Neutrophil (primary cell): ENCODE results near the gene GABRP.

Experiments used
- H3K27ac ChIP-seq: fragments of 200-600 bp; sonication (generic); 2 replicates; pipeline ENCODE4 v1.5.1; 2016; ENCODE audit warnings: mild to moderate bottlenecking, moderate library complexity
- H3K27me3 ChIP-seq: fragments of 200-600 bp; sonication (generic); 2 replicates; pipeline ENCODE4 v1.6.0; 2016; ENCODE audit warnings: mild to moderate bottlenecking
- H3K36me3 ChIP-seq: fragments of 200-600 bp; sonication (generic); 2 replicates; pipeline ENCODE4 v1.5.1; 2017
- H3K4me1 ChIP-seq, 2 experiments: fragments of 200-600 bp in 1 of 2; sonication (generic) in 1 of 2; 1 replicate in 1 of 2; 2 replicates in 1 of 2; pipeline versions ENCODE4 v1.5.1 to v1.6.1; 2013 to 2016; ENCODE audit warnings: low read depth in 1 of 2, low read length in 1 of 2, mild to moderate bottlenecking in 1 of 2, moderate library complexity in 1 of 2; ENCODE audit not compliant: control insufficient read depth in 1 of 2, insufficient read depth in 1 of 2
- H3K4me3 ChIP-seq, 2 experiments: fragments of 200-600 bp in 1 of 2; sonication (generic) in 1 of 2; 1 replicate in 1 of 2; 2 replicates in 1 of 2; pipeline ENCODE4 v1.5.1; 2013 to 2016; ENCODE audit warnings: low read depth in 1 of 2, low read length in 1 of 2, mild to moderate bottlenecking in 1 of 2, moderate library complexity in 1 of 2
- H3K9me3 ChIP-seq: fragments of 200-600 bp; sonication (generic); 2 replicates; pipeline ENCODE4 v1.5.1; 2016
- TF ChIP-seq, protein P1 (sequence below): fragments of 200-600 bp; sonication (generic); IDR thresholded peaks from 2 replicates; pipeline ENCODE4 v1.5.1; 2016; ENCODE audit warnings: antibody characterized with exemption

Gene GABRP, protein sequence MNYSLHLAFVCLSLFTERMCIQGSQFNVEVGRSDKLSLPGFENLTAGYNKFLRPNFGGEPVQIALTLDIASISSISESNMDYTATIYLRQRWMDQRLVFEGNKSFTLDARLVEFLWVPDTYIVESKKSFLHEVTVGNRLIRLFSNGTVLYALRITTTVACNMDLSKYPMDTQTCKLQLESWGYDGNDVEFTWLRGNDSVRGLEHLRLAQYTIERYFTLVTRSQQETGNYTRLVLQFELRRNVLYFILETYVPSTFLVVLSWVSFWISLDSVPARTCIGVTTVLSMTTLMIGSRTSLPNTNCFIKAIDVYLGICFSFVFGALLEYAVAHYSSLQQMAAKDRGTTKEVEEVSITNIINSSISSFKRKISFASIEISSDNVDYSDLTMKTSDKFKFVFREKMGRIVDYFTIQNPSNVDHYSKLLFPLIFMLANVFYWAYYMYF

DNA sequence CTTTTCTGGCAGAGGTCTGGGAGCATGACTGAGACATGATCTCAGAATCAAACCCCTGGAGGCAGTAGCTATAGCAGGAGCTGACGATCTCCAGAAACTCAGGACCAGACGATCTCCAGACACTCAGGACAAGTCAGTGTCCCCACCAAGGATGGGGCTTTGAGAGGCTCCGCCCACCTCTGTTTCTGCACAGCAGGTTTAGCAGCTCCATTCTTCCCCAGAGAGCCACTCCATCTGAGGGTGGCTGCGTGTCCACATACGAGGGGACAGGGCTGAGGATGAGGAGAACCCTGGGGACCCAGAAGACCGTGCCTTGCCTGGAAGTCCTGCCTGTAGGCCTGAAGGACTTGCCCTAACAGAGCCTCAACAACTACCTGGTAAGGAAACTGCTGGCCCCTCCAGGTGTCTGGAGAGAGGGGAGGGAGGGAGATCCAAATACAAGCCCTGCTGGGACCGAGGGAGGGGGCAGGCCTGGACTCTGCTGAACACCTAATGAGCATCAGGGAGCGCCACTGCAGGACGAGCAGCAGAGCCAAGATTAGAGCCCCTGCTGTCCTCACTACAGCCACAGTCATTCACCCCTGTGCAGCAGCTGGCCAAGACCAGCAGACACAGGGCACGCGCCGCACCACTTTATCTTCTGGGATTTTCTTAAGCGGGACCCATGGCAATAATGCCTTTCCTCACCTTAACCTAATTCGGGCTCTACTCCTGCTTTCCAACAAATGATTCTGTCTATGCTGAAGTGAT is at the start of gene GABRP:
Gene GABRP, plus strand, starts transcription at position 228 of the 750 bp plus-strand sequence. CDS start 4,891 bp downstream, outside the sequence.
- Histone ChIP-seq H3K4me3 (no peak within 1 kb of the TSS), H3K36me3 (no peaks in the 10 kb centered on the region)

DNA sequence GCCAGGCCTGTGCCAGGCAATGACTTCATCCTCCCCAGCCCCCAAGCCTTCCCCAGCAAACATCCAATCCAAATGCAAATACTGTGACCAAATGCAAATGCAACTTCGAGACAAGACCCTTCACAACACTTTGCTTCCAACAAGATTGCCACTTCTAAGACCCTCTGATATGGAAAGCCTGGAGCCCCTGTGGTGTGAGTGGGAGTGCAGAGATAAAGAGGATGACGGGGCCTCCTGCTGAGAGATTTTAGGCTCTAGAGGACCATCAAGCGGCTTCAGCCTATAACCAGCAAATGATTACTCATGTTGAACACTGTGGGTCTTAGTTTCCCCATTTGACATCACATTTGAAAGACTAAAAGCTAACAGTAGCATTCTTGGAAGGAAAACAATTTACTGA is 46.6 kb upstream of the GABRP start:
- H3K4me3 ChIP-seq: no peak overlapping the region
- no peaks in the 10 kb centered on the region for H3K9me3 ChIP-seq
- no peak overlapping the region for H3K27ac ChIP-seq
- peaks cover 18% of the 10 kb centered on the region for H3K27me3 ChIP-seq
- TF ChIP-seq, protein P1, sequence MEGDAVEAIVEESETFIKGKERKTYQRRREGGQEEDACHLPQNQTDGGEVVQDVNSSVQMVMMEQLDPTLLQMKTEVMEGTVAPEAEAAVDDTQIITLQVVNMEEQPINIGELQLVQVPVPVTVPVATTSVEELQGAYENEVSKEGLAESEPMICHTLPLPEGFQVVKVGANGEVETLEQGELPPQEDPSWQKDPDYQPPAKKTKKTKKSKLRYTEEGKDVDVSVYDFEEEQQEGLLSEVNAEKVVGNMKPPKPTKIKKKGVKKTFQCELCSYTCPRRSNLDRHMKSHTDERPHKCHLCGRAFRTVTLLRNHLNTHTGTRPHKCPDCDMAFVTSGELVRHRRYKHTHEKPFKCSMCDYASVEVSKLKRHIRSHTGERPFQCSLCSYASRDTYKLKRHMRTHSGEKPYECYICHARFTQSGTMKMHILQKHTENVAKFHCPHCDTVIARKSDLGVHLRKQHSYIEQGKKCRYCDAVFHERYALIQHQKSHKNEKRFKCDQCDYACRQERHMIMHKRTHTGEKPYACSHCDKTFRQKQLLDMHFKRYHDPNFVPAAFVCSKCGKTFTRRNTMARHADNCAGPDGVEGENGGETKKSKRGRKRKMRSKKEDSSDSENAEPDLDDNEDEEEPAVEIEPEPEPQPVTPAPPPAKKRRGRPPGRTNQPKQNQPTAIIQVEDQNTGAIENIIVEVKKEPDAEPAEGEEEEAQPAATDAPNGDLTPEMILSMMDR: no peak
- H3K4me1 ChIP-seq: no peaks in the 10 kb centered on the region
- H3K36me3 ChIP-seq: no peaks in the 10 kb centered on the region

More for the DNA sequence above, at the start of gene GABRP:
- no peaks in the 10 kb centered on the region for H3K27me3 ChIP-seq
- H3K4me1 ChIP-seq: no peaks in the 10 kb centered on the region
- TF ChIP-seq, protein P1: no peak
- H3K27ac ChIP-seq: no peak within 1 kb of the TSS
- no peaks in the 10 kb centered on the region for H3K9me3 ChIP-seq

DNA sequence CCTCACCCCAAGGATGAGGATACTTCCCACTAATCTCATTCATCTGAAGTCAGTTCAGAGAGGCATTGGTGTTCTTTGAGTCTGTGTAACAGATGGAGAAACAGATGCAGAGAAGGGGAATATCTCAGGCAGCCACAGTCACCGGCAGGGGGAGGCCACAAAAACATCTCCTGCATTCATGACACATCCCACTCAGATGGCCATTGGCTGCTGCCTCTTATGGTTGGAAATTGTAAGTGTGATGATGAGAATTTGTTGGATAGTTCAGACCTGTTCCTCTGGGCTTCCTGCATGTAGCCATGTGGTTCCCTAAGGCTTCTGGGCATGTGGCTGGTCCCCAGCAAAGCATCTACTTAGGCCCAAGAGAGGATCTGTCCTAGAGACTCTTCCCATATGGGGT is 45.9 kb upstream of the GABRP start:
- Histone ChIP-seq H3K4me3 (no peak overlapping the region), H3K36me3 (no peaks in the 10 kb centered on the region), H3K27me3 (peaks cover 23% of the 10 kb centered on the region), H3K4me1 (no peaks in the 10 kb centered on the region), H3K9me3 (no peaks in the 10 kb centered on the region), H3K27ac (no peak overlapping the region)
- TF ChIP-seq, protein P1: no peak

DNA sequence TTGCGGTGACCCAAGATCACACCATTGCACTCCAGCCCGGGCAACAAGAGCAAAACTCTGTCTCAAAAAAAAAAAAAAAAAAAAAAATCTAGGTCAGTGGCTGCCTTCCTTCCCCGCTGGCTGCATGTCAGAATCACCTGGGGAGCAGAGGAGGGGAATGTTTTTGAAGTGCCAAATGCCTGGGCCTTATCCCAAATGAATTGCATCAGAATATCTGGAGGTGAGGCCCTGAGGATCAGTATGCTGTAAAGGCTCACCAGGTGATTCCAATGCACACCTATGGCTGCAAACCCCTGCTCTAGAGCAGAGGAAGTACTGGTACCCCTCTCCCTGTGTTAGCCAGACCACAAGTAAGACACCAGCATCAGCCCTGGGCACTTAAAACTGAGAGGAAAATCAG is 44.7 kb upstream of the GABRP start:
- Histone ChIP-seq H3K27me3 (peaks cover 35% of the 10 kb centered on the region), H3K9me3 (no peaks in the 10 kb centered on the region), H3K27ac (no peak overlapping the region), H3K4me3 (no peak overlapping the region), H3K4me1 (no peaks in the 10 kb centered on the region), H3K36me3 (no peaks in the 10 kb centered on the region)
- TF ChIP-seq, protein P1: no peak

DNA sequence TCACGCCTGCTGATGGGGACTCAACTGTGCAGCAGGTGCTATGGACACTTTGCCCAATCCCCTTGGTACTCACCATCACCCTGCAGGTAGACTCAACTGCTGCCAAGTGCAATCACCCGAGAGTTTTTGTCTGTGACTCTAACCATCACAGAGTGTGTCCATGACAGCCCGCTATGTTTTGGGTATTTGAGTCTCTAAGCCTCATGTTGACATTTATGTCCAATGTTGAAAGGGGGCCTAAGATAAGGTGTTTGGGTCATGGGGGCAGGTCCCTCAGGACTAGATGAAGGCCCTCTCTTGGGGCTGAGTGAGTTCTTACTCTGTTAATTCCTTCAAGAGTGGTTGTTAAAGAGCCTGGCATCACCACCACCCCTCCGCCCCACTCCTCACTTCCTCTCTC is 44.1 kb upstream of the GABRP start:
- no peak overlapping the region for H3K27ac ChIP-seq
- TF ChIP-seq, protein P1: no peak
- peaks cover 41% of the 10 kb centered on the region for H3K27me3 ChIP-seq
- H3K4me1 ChIP-seq: no peaks in the 10 kb centered on the region
- no peaks in the 10 kb centered on the region for H3K36me3 ChIP-seq
- no peak overlapping the region for H3K4me3 ChIP-seq
- H3K9me3 ChIP-seq: no peaks in the 10 kb centered on the region
